Measurements from ENCODE around the gene PCDHB11. TPM values are rescaled to one million over a fixed set of nuclear protein-coding genes. Genes with fewer than 3 reads are reported as not detected.
A peak's percentile ranks its signal among the peaks of the same experiment; 100 is the strongest.
"Not testable (repeated sequence)": the region's sequence is repeated elsewhere in the genome, so short reads cannot be mapped to it uniquely, and the experiment has no call there.

Gene PCDHB11
- total and polyA plus RNA-seq, 4 donors: 0.08 to 0.33 (median 0.16) TPM

- H3K27me3 ChIP-seq (ENCODE audit: control insufficient read depth in 4 of 4, insufficient read depth in 4 of 4, low read length in 3 of 4): peaks cover 0 to 12% (median 4%) of the 10 kb centered on the region in 4 donors
- H3K27ac ChIP-seq (ENCODE audit: low read depth in 1 of 2, low read length in 2 of 2): no peak within 1 kb of the TSS
- H3K9ac ChIP-seq (ENCODE audit: low read depth in 1 of 2, low read length in 2 of 2): no peak within 1 kb of the TSS
- peaks cover 11 to 52% (median 22%) of the 10 kb centered on the region in 4 donors for H3K9me3 ChIP-seq (ENCODE audit: control insufficient read depth in 4 of 4, low read length in 3 of 4)
- no peak for DNase-seq (ENCODE audit: low spot score)
- H3K4me1 ChIP-seq (ENCODE audit: control insufficient read depth in 4 of 4, insufficient read depth in 4 of 4, low read length in 3 of 4): no peaks in the 10 kb centered on the region
- H3K36me3 ChIP-seq (ENCODE audit: control insufficient read depth in 4 of 4, insufficient read depth in 3 of 4, low read depth in 1 of 4, low read length in 3 of 4): peaks cover 0 to 2% (median 0%) of the 10 kb centered on the region in 4 donors
- 22% methylated on average over 20 of the region's 20 CpGs for WGBS
- TF ChIP-seq SP1 (IDR thresholded peaks at IDR 0.05) (no peak), JUND (IDR thresholded peaks at IDR 0.05) (no peak), RAD21 (IDR thresholded peaks at IDR 0.05) (peak in 1 of 2 donors; percentile 23), TAF1 (conservative IDR thresholded peaks at IDR 0.05) (no peak)
- TF ChIP-seq, protein P1, sequence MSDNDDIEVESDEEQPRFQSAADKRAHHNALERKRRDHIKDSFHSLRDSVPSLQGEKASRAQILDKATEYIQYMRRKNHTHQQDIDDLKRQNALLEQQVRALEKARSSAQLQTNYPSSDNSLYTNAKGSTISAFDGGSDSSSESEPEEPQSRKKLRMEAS (IDR thresholded peaks at IDR 0.05): no peak
- TF ChIP-seq, protein P2, sequence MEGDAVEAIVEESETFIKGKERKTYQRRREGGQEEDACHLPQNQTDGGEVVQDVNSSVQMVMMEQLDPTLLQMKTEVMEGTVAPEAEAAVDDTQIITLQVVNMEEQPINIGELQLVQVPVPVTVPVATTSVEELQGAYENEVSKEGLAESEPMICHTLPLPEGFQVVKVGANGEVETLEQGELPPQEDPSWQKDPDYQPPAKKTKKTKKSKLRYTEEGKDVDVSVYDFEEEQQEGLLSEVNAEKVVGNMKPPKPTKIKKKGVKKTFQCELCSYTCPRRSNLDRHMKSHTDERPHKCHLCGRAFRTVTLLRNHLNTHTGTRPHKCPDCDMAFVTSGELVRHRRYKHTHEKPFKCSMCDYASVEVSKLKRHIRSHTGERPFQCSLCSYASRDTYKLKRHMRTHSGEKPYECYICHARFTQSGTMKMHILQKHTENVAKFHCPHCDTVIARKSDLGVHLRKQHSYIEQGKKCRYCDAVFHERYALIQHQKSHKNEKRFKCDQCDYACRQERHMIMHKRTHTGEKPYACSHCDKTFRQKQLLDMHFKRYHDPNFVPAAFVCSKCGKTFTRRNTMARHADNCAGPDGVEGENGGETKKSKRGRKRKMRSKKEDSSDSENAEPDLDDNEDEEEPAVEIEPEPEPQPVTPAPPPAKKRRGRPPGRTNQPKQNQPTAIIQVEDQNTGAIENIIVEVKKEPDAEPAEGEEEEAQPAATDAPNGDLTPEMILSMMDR (IDR thresholded peaks at IDR 0.05; ENCODE audit: low read depth, low read length, missing input control): peak; percentile 24
- TF ChIP-seq, protein P3, sequence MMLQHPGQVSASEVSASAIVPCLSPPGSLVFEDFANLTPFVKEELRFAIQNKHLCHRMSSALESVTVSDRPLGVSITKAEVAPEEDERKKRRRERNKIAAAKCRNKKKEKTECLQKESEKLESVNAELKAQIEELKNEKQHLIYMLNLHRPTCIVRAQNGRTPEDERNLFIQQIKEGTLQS (IDR thresholded peaks at IDR 0.05): no peak
- H3K4me3 ChIP-seq (ENCODE audit: low read depth in 1 of 3, low read length in 3 of 3): peak within 1 kb of the TSS in 2 of 3 donors; percentile 28 to 39
Observed at GRCh38 chr5:141172381-141173204, 26.8 kb upstream of the PCDHB11 start, which contains the start of gene PCDHB7. Gene PCDHB7 (plus strand): TSS chr5:141172644. CDS start chr5:141172836, 192 bp downstream.

GRCh38 chr5:141174291-141175104 lies 24.9 kb upstream of the PCDHB11 start:
- H3K9ac ChIP-seq (ENCODE audit: low read depth in 1 of 2, low read length in 2 of 2); H3K27ac ChIP-seq (ENCODE audit: low read depth in 1 of 2, low read length in 2 of 2); H3K4me3 ChIP-seq (ENCODE audit: low read depth in 1 of 3, low read length in 3 of 3); H3K4me1 ChIP-seq (ENCODE audit: control insufficient read depth in 4 of 4, insufficient read depth in 4 of 4, low read length in 3 of 4); H3K36me3 ChIP-seq (ENCODE audit: control insufficient read depth in 4 of 4, insufficient read depth in 3 of 4, low read depth in 1 of 4, low read length in 3 of 4); DNase-seq (ENCODE audit: low spot score): not testable (repeated sequence)
- Histone ChIP-seq H3K9me3 (ENCODE audit: control insufficient read depth in 4 of 4, low read length in 3 of 4) (peaks cover 20 to 52% (median 27%) of the 10 kb centered on the region in 4 donors), H3K27me3 (ENCODE audit: control insufficient read depth in 4 of 4, insufficient read depth in 4 of 4, low read length in 3 of 4) (peaks cover 0 to 12% (median 3%) of the 10 kb centered on the region in 4 donors)
- WGBS: 36% methylated on average over 79 of the region's 79 CpGs

GRCh38 chr5:141175933-141176332 lies 23.5 kb upstream of the PCDHB11 start:
- DNase-seq (ENCODE audit: low spot score): no peak
- H3K36me3 ChIP-seq (ENCODE audit: control insufficient read depth in 4 of 4, insufficient read depth in 3 of 4, low read depth in 1 of 4, low read length in 3 of 4): no peaks in the 10 kb centered on the region
- no peaks in the 10 kb centered on the region for H3K4me1 ChIP-seq (ENCODE audit: control insufficient read depth in 4 of 4, insufficient read depth in 4 of 4, low read length in 3 of 4)
- H3K9ac ChIP-seq (ENCODE audit: low read depth in 1 of 2, low read length in 2 of 2): no peak overlapping the region
- TF ChIP-seq HNF4G (IDR thresholded peaks at IDR 0.05) (no peak), GABPA (IDR thresholded peaks at IDR 0.05 in 1 of 2, conservative IDR thresholded peaks at IDR 0.05 in 1 of 2) (no peak), YY1 (IDR thresholded peaks at IDR 0.05) (no peak), RXRA (IDR thresholded peaks at IDR 0.05) (no peak), FOXA2 (IDR thresholded peaks at IDR 0.05) (no peak), FOXA1 (IDR thresholded peaks at IDR 0.05) (no peak), NR2F2 (IDR thresholded peaks at IDR 0.05) (no peak)
- TF ChIP-seq, protein P2 (IDR thresholded peaks at IDR 0.05; ENCODE audit: low read depth, low read length, missing input control): no peak
- TF ChIP-seq, protein P3 (IDR thresholded peaks at IDR 0.05): no peak
- no peak overlapping the region for H3K27ac ChIP-seq (ENCODE audit: low read depth in 1 of 2, low read length in 2 of 2)
- no peak overlapping the region for H3K4me3 ChIP-seq (ENCODE audit: low read depth in 1 of 3, low read length in 3 of 3)
- peaks cover 0 to 15% (median 3%) of the 10 kb centered on the region in 4 donors for H3K27me3 ChIP-seq (ENCODE audit: control insufficient read depth in 4 of 4, insufficient read depth in 4 of 4, low read length in 3 of 4)
- 49% methylated on average over 1 of the region's 1 CpG for WGBS
- peaks cover 20 to 49% (median 32%) of the 10 kb centered on the region in 4 donors for H3K9me3 ChIP-seq (ENCODE audit: control insufficient read depth in 4 of 4, low read length in 3 of 4)

DNA sequence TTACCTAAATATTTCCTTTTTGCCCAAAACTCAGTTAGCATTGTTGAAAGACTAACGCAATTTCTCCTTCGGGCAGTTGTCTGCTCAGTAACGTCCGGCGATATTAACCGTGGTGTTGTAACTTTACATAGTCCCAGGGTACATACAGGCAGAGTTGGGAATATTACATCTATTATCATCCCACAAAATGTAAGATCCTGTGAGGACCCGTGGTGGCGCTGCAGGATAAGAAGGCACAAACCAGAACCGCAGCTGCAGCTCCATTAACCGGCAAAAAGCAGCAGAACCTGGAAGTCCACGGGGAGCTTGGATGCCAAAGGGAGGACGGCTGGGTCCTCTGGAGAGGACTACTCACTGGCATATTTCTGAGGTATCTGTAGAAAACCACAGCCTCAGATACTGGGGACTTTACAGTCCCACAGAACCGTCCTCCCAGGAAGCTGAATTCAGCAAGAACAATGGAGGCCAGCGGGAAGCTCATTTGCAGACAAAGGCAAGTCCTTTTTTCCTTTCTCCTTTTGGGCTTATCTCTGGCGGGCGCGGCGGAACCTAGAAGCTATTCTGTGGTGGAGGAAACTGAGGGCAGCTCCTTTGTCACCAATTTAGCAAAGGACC lies 21.7 kb upstream of the PCDHB11 start, which contains the start of gene PCDHB8:
TSS of gene PCDHB8 (plus strand) at position 214 of the 615 bp plus-strand sequence. CDS start at position 459, 245 bp downstream.
- not testable (repeated sequence) for H3K4me1 ChIP-seq (ENCODE audit: control insufficient read depth in 4 of 4, insufficient read depth in 4 of 4, low read length in 3 of 4); DNase-seq (ENCODE audit: low spot score); H3K9ac ChIP-seq (ENCODE audit: low read depth in 1 of 2, low read length in 2 of 2); H3K27ac ChIP-seq (ENCODE audit: low read depth in 1 of 2, low read length in 2 of 2); H3K36me3 ChIP-seq (ENCODE audit: control insufficient read depth in 4 of 4, insufficient read depth in 3 of 4, low read depth in 1 of 4, low read length in 3 of 4); H3K4me3 ChIP-seq (ENCODE audit: low read depth in 1 of 3, low read length in 3 of 3)
- WGBS: 25% methylated on average over 15 of the region's 18 CpGs
- Histone ChIP-seq H3K9me3 (ENCODE audit: control insufficient read depth in 4 of 4, low read length in 3 of 4) (peaks cover 23 to 48% (median 34%) of the 10 kb centered on the region in 4 donors), H3K27me3 (ENCODE audit: control insufficient read depth in 4 of 4, insufficient read depth in 4 of 4, low read length in 3 of 4) (peaks cover 0 to 16% (median 4%) of the 10 kb centered on the region in 4 donors)
